Upper lobe of left lung (tissue), 4 donors: ENCODE results near the gene MAP1LC3B.
A peak's percentile ranks its signal among the peaks of the same experiment; 100 is the strongest.

ENCODE experiments used
- CTCF ChIP-seq, 6 experiments: fragments of 450-650 bp in 4 of 6; fragments of 200-600 bp in 2 of 6; sonication (generic) in 2 of 6; IDR thresholded peaks; one replicate each; pipeline ENCODE4 v1.5.1; 2016 to 2019; ENCODE audit warnings: antibody characterized with exemption in 6 of 6
- EP300 ChIP-seq, 4 donors: sonication (generic); formaldehyde crosslinking; IDR thresholded peaks; one replicate each; pipeline ENCODE4 v1.5.1; 2017; ENCODE audit warnings: antibody characterized with exemption in 4 of 4, control low read depth in 2 of 4
- POLR2A ChIP-seq, 4 donors: fragments of 450-650 bp; IDR thresholded peaks; one replicate each; pipeline ENCODE4 v1.5.1; 2016 to 2017; ENCODE audit warnings: antibody characterized with exemption in 4 of 4, mild to moderate bottlenecking in 2 of 4

- peak in 1 of 4 donors; percentile 31 for TF ChIP-seq EP300 (IDR thresholded peaks at IDR 0.05)
- no peak for TF ChIP-seq POLR2A (IDR thresholded peaks at IDR 0.05)
- TF ChIP-seq CTCF (IDR thresholded peaks at IDR 0.05) = peak in 1 of 6 experiments; percentile 5
These were observed 43.5 kb downstream of the MAP1LC3B start for GRCh38 chr16:87435372-87436224.
